HG03342 (cell line): ENCODE results near the gene CDS2.
A peak's percentile ranks its signal among the peaks of the same experiment; 100 is the strongest.

Experiments
- ATAC-seq: cut with Tn5 transposase; IDR thresholded peaks from one replicate; pipeline ENCODE4 v1.9.1; 2021; ENCODE audit warnings: mild to moderate bottlenecking, moderate library complexity; ENCODE audit not compliant: unreplicated experiment

The CDS2 gene

GRCh38 chr20:5150226-5151076 is 23.6 kb downstream of the CDS2 start:
- ATAC-seq: no peak

- no peak for ATAC-seq
Observed at GRCh38 chr20:5153152-5153467, 26.3 kb downstream of the CDS2 start.

- ATAC-seq: no peak
Observed at GRCh38 chr20:5153612-5154542, 27.1 kb downstream of the CDS2 start.

GRCh38 chr20:5154543-5154925 is 27.7 kb downstream of the CDS2 start:
- ATAC-seq: no peak

- no peak for ATAC-seq
Observed at GRCh38 chr20:5155404-5155803, 28.6 kb downstream of the CDS2 start.

GRCh38 chr20:5156675-5157448 is 30.1 kb downstream of the CDS2 start:
- no peak for ATAC-seq

GRCh38 chr20:5159928-5160327 is 33.1 kb downstream of the CDS2 start:
- no peak for ATAC-seq

GRCh38 chr20:5160882-5161281 is 34.1 kb downstream of the CDS2 start:
- ATAC-seq: no peak

- ATAC-seq: no peak
Observed at GRCh38 chr20:5161536-5162164, 34.8 kb downstream of the CDS2 start.

GRCh38 chr20:5164645-5165625 is 38.1 kb downstream of the CDS2 start:
- ATAC-seq: no peak

- no peak for ATAC-seq
Observed at GRCh38 chr20:5168651-5169396, 42.0 kb downstream of the CDS2 start.

- ATAC-seq: no peak
Observed at GRCh38 chr20:5170341-5170740, 43.5 kb downstream of the CDS2 start.

- ATAC-seq: no peak
Observed at GRCh38 chr20:5171064-5171789, 44.4 kb downstream of the CDS2 start.

GRCh38 chr20:5171790-5172164 is 45.0 kb downstream of the CDS2 start:
- ATAC-seq: no peak

- peak; percentile 39 for ATAC-seq
Observed at GRCh38 chr20:5172167-5172601, 45.4 kb downstream of the CDS2 start.

GRCh38 chr20:5172903-5173463 is 46.2 kb downstream of the CDS2 start:
- no peak for ATAC-seq

- ATAC-seq: no peak
Observed at GRCh38 chr20:5173751-5174150, 46.9 kb downstream of the CDS2 start.

GRCh38 chr20:5177071-5177470 is 50.3 kb downstream of the CDS2 start:
- ATAC-seq: no peak
